ENCODE results near the gene ITPR2. TPM values are rescaled to one million over a fixed set of nuclear protein-coding genes. Genes with fewer than 3 reads are reported as not detected.

ITPR2 gene
- total and polyA plus RNA-seq, 4 donors: 4.1 to 47.0 (median 26.5) TPM

- no peak for DNase-seq
- TF ChIP-seq CTCF (IDR thresholded peaks at IDR 0.05; ENCODE audit: control extremely low read depth, extremely low read depth): no peak
- no peak for ATAC-seq (ENCODE audit: insufficient read depth, low FRiP score)
- H3K9ac ChIP-seq (ENCODE audit: insufficient read depth in 1 of 2, low read length in 2 of 2): no peak overlapping the region
- H3K27ac ChIP-seq (ENCODE audit: low read depth in 1 of 2, low read length in 1 of 2): no peak overlapping the region
- 60 to 89% methylated on average over 1 of the region's 1 CpG for WGBS, 2 donors
- H3K27me3 ChIP-seq (ENCODE audit: control insufficient read depth in 3 of 3, insufficient read depth in 3 of 3, low read length in 2 of 3): no peaks in the 10 kb centered on the region
- H3K9me3 ChIP-seq (ENCODE audit: control insufficient read depth in 4 of 4, insufficient read depth in 3 of 4, low read length in 3 of 4): no peaks in the 10 kb centered on the region
- peaks cover 0 to 6% (median 3%) of the 10 kb centered on the region in 4 donors for H3K36me3 ChIP-seq (ENCODE audit: control insufficient read depth in 4 of 4, insufficient read depth in 4 of 4, low read length in 4 of 4)
- peaks cover 0 to 4% (median 0%) of the 10 kb centered on the region in 5 donors for H3K4me1 ChIP-seq (ENCODE audit: control insufficient read depth in 5 of 5, insufficient read depth in 5 of 5, low read length in 5 of 5)
- no peak overlapping the region for H3K4me3 ChIP-seq
These were observed 184.0 kb downstream of the ITPR2 start for GRCh38 chr12:26648999-26649398.

- Histone ChIP-seq H3K9me3 (ENCODE audit: control insufficient read depth in 4 of 4, insufficient read depth in 3 of 4, low read length in 3 of 4) (no peaks in the 10 kb centered on the region), H3K4me1 (ENCODE audit: control insufficient read depth in 5 of 5, insufficient read depth in 5 of 5, low read length in 5 of 5) (peaks cover 0 to 4% (median 0%) of the 10 kb centered on the region in 5 donors), H3K9ac (ENCODE audit: insufficient read depth in 1 of 2, low read length in 2 of 2) (no peak overlapping the region), H3K27me3 (ENCODE audit: control insufficient read depth in 3 of 3, insufficient read depth in 3 of 3, low read length in 2 of 3) (no peaks in the 10 kb centered on the region), H3K4me3 (no peak overlapping the region), H3K36me3 (ENCODE audit: control insufficient read depth in 4 of 4, insufficient read depth in 4 of 4, low read length in 4 of 4) (peaks cover 0 to 6% (median 3%) of the 10 kb centered on the region in 4 donors), H3K27ac (ENCODE audit: low read depth in 1 of 2, low read length in 1 of 2) (no peak overlapping the region)
- no peak for DNase-seq
- TF ChIP-seq CTCF (IDR thresholded peaks at IDR 0.05; ENCODE audit: control extremely low read depth, extremely low read depth): no peak
- 22 to 46% methylated on average over 1 of the region's 1 CpG for WGBS, 2 donors
- no peak for ATAC-seq (ENCODE audit: insufficient read depth, low FRiP score)
These were observed 184.4 kb downstream of the ITPR2 start for GRCh38 chr12:26648584-26648983.

- no peaks in the 10 kb centered on the region for H3K9me3 ChIP-seq (ENCODE audit: control insufficient read depth in 4 of 4, insufficient read depth in 3 of 4, low read length in 3 of 4)
- no peaks in the 10 kb centered on the region for H3K27me3 ChIP-seq (ENCODE audit: control insufficient read depth in 3 of 3, insufficient read depth in 3 of 3, low read length in 2 of 3)
- WGBS, 2 donors: 82 to 90% methylated on average over 3 of the region's 3 CpGs
- no peak for ATAC-seq (ENCODE audit: insufficient read depth, low FRiP score)
- peaks cover 0 to 6% (median 3%) of the 10 kb centered on the region in 4 donors for H3K36me3 ChIP-seq (ENCODE audit: control insufficient read depth in 4 of 4, insufficient read depth in 4 of 4, low read length in 4 of 4)
- no peak for TF ChIP-seq CTCF (IDR thresholded peaks at IDR 0.05; ENCODE audit: control extremely low read depth, extremely low read depth)
- no peak for DNase-seq
- H3K27ac ChIP-seq (ENCODE audit: low read depth in 1 of 2, low read length in 1 of 2): no peak overlapping the region
- no peak overlapping the region for H3K4me3 ChIP-seq
- peaks cover 0 to 4% (median 0%) of the 10 kb centered on the region in 5 donors for H3K4me1 ChIP-seq (ENCODE audit: control insufficient read depth in 5 of 5, insufficient read depth in 5 of 5, low read length in 5 of 5)
- no peak overlapping the region for H3K9ac ChIP-seq (ENCODE audit: insufficient read depth in 1 of 2, low read length in 2 of 2)
These were observed 184.9 kb downstream of the ITPR2 start for GRCh38 chr12:26648066-26648465.

GRCh38 chr12:26647088-26647487 lies 185.9 kb downstream of the ITPR2 start:
- H3K9ac ChIP-seq (ENCODE audit: insufficient read depth in 1 of 2, low read length in 2 of 2): no peak overlapping the region
- H3K36me3 ChIP-seq (ENCODE audit: control insufficient read depth in 4 of 4, insufficient read depth in 4 of 4, low read length in 4 of 4): peaks cover 0 to 5% (median under 1%) of the 10 kb centered on the region in 4 donors
- peaks cover 0 to 4% (median 0%) of the 10 kb centered on the region in 5 donors for H3K4me1 ChIP-seq (ENCODE audit: control insufficient read depth in 5 of 5, insufficient read depth in 5 of 5, low read length in 5 of 5)
- ATAC-seq (ENCODE audit: insufficient read depth, low FRiP score) (no peak), DNase-seq (no peak)
- no peak for TF ChIP-seq CTCF (IDR thresholded peaks at IDR 0.05; ENCODE audit: control extremely low read depth, extremely low read depth)
- 96 to 98% methylated on average over 3 of the region's 3 CpGs for WGBS, 2 donors
- no peaks in the 10 kb centered on the region for H3K9me3 ChIP-seq (ENCODE audit: control insufficient read depth in 4 of 4, insufficient read depth in 3 of 4, low read length in 3 of 4)
- no peak overlapping the region for H3K27ac ChIP-seq (ENCODE audit: low read depth in 1 of 2, low read length in 1 of 2)
- no peak overlapping the region for H3K4me3 ChIP-seq
- no peaks in the 10 kb centered on the region for H3K27me3 ChIP-seq (ENCODE audit: control insufficient read depth in 3 of 3, insufficient read depth in 3 of 3, low read length in 2 of 3)
